A673 (cell line): ENCODE results near the gene TENT5A.

ENCODE experiments used
- CTCF ChIP-seq: fragments of 300-800, 200-600 bp; sonication (generic); conservative IDR thresholded peaks from 2 replicates; pipeline ENCODE4 v1.5.1; 2017; ENCODE audit warnings: low read depth, mild to moderate bottlenecking, antibody characterized with exemption, low read length, moderate library complexity, mixed read lengths
- EZH2 ChIP-seq: fragments of 200-600 bp; sonication (generic); IDR thresholded peaks from 2 replicates; pipeline ENCODE4 v1.6.1; 2017; ENCODE audit warnings: borderline replicate concordance, low read depth, mild to moderate bottlenecking, mixed read lengths, antibody characterized with exemption, low read length; ENCODE audit not compliant: poor library complexity, severe bottlenecking

- TF ChIP-seq CTCF (no peak), EZH2 (no peak)
Observed at GRCh38 chr6:81750200-81750599, 2.3 kb downstream of the TENT5A start.
